ENCODE results near the gene PAH.

DNA sequence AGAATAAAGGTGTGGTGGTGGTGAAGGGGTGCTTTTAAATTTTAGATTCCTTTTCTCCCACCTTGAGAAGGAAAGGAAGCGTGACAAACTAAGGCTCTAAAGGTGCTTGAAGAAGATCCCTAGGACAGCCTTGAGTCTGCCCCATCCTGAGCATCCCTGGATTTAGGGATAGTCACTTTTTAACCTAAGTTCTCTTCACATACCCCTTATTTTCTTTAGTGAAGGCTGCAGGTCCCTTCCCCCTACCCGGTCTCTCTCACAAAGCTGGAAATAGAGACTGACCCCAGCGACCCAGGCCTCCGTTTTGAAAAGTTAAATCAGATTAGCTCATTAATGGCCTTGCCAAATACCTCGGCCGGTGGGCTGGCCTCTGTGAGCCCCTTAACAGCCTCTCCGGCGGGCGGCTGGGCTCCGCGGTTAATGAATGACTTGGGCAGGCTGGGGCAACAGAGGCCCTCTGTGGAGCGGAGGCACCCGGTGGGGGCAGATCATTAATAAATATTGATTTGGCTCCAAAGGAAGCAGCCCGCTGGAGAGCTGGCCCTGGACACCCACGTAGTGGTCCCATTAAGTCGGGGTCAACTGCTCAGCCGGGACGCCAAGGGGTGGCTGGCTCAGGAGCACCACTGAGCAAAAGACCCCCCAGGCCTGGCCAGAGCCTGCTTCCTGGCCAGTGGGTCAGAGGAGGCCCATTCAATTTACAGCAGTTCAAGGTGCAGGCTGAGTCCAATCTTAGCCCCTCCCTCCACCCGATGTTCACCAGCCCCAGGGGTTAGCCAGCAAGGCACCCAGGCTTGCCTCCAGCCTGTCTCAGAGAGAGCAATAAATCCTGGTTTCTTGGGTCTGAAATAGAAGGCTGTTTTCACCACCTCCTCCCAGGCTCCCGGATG is 31.8 kb downstream of the PAH start:
- no peak for TF ChIP-seq POLR2AphosphoS5 (IDR thresholded peaks at IDR 0.05)
- TF ChIP-seq, protein P1, sequence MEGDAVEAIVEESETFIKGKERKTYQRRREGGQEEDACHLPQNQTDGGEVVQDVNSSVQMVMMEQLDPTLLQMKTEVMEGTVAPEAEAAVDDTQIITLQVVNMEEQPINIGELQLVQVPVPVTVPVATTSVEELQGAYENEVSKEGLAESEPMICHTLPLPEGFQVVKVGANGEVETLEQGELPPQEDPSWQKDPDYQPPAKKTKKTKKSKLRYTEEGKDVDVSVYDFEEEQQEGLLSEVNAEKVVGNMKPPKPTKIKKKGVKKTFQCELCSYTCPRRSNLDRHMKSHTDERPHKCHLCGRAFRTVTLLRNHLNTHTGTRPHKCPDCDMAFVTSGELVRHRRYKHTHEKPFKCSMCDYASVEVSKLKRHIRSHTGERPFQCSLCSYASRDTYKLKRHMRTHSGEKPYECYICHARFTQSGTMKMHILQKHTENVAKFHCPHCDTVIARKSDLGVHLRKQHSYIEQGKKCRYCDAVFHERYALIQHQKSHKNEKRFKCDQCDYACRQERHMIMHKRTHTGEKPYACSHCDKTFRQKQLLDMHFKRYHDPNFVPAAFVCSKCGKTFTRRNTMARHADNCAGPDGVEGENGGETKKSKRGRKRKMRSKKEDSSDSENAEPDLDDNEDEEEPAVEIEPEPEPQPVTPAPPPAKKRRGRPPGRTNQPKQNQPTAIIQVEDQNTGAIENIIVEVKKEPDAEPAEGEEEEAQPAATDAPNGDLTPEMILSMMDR (IDR thresholded peaks at IDR 0.05): no peak

Measured in breast epithelium (tissue), 3 donors.